Measurements from ENCODE around the gene SRGAP3.

SRGAP3 gene

DNA sequence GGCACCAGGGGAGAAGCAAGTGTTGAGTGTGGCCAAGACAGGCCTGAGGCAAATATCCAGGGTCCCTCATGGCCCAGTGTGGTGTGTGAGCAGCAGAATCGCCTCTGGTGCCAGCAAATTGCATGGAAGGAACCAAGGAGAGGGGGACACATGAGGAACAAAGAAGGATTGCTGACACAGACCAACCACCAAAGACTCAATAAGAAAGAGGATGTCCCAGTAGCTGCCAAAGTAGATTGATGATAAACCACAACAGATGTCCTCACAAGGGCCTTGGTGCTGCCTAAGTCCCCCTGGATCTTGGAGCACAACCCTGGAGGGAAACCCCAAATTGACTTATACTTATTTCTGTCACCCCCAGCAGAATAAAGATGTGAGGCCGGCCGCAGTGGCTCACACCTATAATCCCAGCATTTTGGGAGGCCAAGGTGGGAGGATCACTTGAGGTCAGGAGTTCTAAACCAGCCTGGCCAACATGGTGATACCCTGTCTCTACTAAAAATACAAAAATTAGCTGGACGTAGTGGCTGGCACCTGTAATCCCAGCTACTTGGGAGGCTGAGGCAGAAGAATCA, 10.6 kb downstream of the SRGAP3 start:
- TF ChIP-seq, protein P1, sequence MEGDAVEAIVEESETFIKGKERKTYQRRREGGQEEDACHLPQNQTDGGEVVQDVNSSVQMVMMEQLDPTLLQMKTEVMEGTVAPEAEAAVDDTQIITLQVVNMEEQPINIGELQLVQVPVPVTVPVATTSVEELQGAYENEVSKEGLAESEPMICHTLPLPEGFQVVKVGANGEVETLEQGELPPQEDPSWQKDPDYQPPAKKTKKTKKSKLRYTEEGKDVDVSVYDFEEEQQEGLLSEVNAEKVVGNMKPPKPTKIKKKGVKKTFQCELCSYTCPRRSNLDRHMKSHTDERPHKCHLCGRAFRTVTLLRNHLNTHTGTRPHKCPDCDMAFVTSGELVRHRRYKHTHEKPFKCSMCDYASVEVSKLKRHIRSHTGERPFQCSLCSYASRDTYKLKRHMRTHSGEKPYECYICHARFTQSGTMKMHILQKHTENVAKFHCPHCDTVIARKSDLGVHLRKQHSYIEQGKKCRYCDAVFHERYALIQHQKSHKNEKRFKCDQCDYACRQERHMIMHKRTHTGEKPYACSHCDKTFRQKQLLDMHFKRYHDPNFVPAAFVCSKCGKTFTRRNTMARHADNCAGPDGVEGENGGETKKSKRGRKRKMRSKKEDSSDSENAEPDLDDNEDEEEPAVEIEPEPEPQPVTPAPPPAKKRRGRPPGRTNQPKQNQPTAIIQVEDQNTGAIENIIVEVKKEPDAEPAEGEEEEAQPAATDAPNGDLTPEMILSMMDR (IDR thresholded peaks at IDR 0.05; ENCODE audit: insufficient read depth, low read depth, low read length, missing control alignments), result no peak
- no peak overlapping the region for H3K4me3 ChIP-seq (ENCODE audit: low read depth, low read length)
- no peak for DNase-seq (ENCODE audit: low read depth)

DNA sequence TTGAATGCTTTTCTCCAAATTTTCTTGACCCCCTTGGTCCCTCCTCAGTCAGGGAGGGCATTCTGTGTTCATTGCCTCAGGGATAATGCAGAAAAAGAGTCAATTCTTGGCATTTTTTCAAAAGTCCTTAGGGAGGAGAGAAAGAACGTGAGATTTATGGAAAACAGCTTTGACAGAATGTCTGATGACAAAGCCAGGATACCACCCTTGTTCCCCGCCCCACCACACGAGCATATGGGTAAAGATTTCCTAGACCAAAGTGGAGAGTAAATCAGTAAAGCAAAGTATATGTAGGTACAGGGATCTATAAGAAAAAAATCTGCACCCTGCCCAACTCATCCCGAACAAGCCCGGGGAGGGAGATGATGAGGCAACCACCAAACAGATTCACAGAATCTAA, 11.2 kb downstream of the SRGAP3 start:
- H3K4me3 ChIP-seq (ENCODE audit: low read depth, low read length), result no peak overlapping the region
- TF ChIP-seq, protein P1 (IDR thresholded peaks at IDR 0.05; ENCODE audit: insufficient read depth, low read depth, low read length, missing control alignments), result no peak
- no peak for DNase-seq (ENCODE audit: low read depth)

DNA sequence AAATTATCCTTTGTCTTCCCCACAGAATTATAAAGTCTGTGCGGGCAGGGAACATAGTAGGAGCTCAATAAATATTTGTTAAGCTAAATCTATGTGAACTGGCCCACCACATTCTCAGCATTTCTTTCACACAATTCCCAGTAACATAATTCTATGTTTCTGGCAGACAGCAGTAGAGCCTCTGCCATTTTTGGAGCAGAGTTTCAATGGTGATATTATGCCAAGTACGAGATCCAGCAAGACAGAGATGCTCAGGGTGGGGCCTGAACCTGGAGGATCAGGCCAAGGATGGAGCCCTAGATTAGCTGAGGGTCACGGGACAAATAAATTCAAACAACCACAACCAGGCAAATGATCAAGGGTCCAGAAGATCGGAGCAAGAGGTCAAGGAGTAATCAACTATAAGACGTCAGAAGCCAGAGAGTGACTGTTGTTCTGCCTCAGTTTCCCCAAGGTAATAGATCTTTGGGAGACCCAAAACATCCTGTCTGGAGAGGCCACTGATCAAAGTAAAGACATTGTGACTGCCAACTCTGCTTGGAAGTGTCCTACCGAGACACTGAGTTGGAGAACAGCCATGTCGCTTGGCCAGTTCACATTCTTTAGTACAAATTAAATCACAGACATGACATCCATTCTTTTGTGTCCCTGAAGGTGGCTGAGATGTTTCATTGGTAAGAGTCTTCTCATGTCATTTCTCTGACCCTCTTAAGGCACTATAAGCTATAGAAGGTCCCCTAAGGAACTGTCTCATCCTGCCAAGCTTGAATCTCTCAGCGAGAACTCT, 15.4 kb downstream of the SRGAP3 start:
- TF ChIP-seq, protein P1 (IDR thresholded peaks at IDR 0.05; ENCODE audit: insufficient read depth, low read depth, low read length, missing control alignments), result no peak
- DNase-seq (ENCODE audit: low read depth), result no peak
- no peak overlapping the region for H3K4me3 ChIP-seq (ENCODE audit: low read depth, low read length)

DNA sequence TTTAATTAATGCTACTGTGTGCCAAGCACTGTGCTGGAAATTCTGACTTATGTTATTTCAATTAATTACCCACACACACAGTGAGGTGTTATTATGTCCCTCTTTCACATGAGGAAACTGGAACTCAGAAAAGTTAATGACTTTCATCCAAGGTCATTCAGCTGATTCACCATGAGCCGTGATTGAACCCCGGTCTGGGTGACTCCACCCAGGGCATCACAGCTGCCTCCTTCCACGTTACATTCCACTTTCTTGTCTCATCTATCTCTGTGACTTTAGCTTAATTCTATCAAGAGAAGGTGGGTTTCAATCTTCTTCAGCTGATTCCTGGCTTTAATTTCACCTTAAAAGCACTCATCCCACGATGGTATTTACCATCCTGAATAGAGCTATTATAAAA, 16.3 kb downstream of the SRGAP3 start:
- no peak overlapping the region for H3K4me3 ChIP-seq (ENCODE audit: low read depth, low read length)
- TF ChIP-seq, protein P1 (IDR thresholded peaks at IDR 0.05; ENCODE audit: insufficient read depth, low read depth, low read length, missing control alignments), result no peak
- no peak for DNase-seq (ENCODE audit: low read depth)

DNA sequence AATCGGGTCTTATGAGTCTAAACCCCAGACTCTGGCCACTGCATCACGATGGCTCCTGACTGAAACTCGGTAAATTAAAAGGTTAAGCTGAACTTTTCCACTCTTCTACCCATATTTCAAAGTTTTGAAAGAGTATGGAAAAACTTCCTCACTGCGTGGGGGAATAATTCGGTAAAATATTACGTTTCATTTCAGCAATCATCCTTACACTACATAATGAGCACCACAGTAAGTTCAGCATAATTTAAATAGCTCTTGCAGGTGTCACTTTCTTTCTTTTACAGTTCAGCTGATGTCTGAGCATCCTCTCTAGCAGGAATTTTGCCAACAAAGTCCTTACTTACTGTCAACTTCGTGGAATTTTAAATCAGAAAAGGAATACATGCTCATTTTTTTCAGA, 17.5 kb downstream of the SRGAP3 start:
- no peak overlapping the region for H3K4me3 ChIP-seq (ENCODE audit: low read depth, low read length)
- no peak for DNase-seq (ENCODE audit: low read depth)
- TF ChIP-seq, protein P1 (IDR thresholded peaks at IDR 0.05; ENCODE audit: insufficient read depth, low read depth, low read length, missing control alignments), result no peak

DNA sequence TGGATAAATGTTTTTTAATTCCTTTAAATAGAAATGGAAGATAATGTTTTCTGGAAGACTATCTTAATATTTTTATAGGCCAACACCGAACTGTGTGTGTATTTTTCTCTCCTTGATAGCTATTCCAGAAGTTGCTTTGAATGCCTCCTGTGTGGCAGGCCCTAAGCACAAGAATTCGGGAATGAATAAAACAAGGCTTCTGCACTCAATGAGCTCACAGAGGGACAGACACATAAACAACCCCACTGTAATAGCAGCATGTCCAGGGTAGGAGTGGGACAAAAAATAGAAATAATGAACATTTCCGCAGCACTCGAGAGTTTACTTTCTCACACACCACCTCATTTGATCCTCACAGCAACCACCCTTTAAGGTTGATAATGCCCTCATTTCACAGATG, 18.0 kb downstream of the SRGAP3 start:
- no peak overlapping the region for H3K4me3 ChIP-seq (ENCODE audit: low read depth, low read length)
- TF ChIP-seq, protein P1 (IDR thresholded peaks at IDR 0.05; ENCODE audit: insufficient read depth, low read depth, low read length, missing control alignments), result no peak
- no peak for DNase-seq (ENCODE audit: low read depth)
